A549 treated with CpdA at 1 μM for 4 hours (cell line): ENCODE data around the gene EMID1. TPM values are rescaled to one million over a fixed set of nuclear protein-coding genes. Genes with fewer than 3 reads are reported as not detected.

Experiments
- total RNA-seq: library from RNA; stranded (reverse); fragments of 200-300 nt; extraction: Qiagen RNA extraction; gene quantifications from 5 replicates; pipeline ENCODE4 v1.2.3, GENCODE V29; 2022; ENCODE audit warnings: low read depth

The EMID1 gene
- total RNA-seq, result 0.31 to 0.72 TPM (median 0.38 TPM) in 5 replicates

GRCh38 chr22:29205594-29206371 is at the start of gene EMID1:
TSS of gene EMID1 (plus strand) at chr22:29205896. CDS start at chr22:29206039, 143 bp downstream.

DNA sequence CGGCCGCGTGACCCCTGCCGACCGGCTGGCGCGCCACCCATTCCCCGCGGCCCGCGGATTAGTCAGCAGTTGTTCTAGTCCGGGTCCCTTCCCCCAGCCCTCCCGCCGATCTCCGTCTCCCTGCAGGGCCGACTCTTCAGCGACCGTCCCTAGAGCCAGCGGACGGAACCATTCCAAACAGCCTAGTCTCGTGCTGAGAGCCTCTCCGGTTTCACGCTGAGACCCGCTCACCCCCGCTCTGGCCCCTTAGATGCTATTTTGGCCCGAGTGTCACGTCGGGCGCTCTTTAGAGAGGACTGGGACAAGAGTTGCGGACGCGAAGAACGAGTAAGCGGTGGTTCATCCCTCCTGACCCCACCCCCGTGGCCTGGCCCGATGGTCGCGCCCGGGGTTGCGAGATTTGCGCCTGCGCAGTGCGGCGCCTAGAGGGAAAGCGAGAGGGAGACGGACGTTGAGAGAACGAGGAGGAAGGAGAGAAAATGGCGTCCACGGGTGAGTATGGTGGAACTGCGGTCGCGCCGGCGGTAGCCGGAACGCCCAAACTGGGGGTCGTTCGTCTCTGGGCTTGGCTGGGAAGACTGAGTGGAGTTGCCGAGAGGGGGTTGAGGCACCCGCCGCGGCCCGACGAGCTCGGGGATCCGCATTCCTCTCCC is 62.3 kb downstream of the EMID1 start, which contains the start of the genes EWSR1 and RHBDD3:
TSS of gene EWSR1 (plus strand) at position 411 of the 653 bp plus-strand sequence. CDS start at position 480, 69 bp downstream.
TSS of gene RHBDD3 (minus strand) at position 124 of the 653 bp plus-strand sequence. CDS start 2,355 bp downstream, outside the sequence.

GRCh38 chr22:29306175-29306834 is 100.6 kb downstream of the EMID1 start, which contains the start of gene GAS2L1:
TSS of gene GAS2L1 (plus strand) at chr22:29306650. CDS start at chr22:29308106, 1,456 bp downstream.

Other genes starting within 250 kb of the EMID1 start
- not detected in 5 replicates for gene C22orf31, start 144.1 kb upstream of the EMID1 start, total RNA-seq
- 2.3 to 3.6 TPM (median 3.4 TPM) in 5 replicates for gene KREMEN1, start 132.9 kb upstream of the EMID1 start, total RNA-seq
- 21.5 to 31.6 TPM (median 30.2 TPM) in 5 replicates for gene RHBDD3, start 62.1 kb downstream of the EMID1 start, total RNA-seq
- 215 to 239 TPM (median 224 TPM) in 5 replicates for gene EWSR1, start 62.4 kb downstream of the EMID1 start, total RNA-seq
- 18.3 to 33.6 TPM (median 29.1 TPM) in 5 replicates for gene GAS2L1, start 100.8 kb downstream of the EMID1 start, total RNA-seq
- gene RASL10A, start 109.8 kb downstream of the EMID1 start, total RNA-seq, result 0.13 to 0.32 TPM (median 0.24 TPM) in 4 of 5 replicates, not detected in the other
- 22.3 to 28.7 TPM (median 28.3 TPM) in 5 replicates for gene AP1B1, start 182.7 kb downstream of the EMID1 start, total RNA-seq
- not detected in 5 replicates for gene RFPL1, start 232.7 kb downstream of the EMID1 start, total RNA-seq